ENCODE data around the gene RRM2. TPM values are rescaled to one million over a fixed set of nuclear protein-coding genes. Genes with fewer than 3 reads are reported as not detected.

RRM2 gene
- polyA plus RNA-seq, 3 donors = 1.5 TPM; not detected in 2

- peaks cover 29 to 44% of the 10 kb centered on the region in 2 donors for H3K4me1 ChIP-seq (ENCODE audit: control insufficient read depth in 1 of 2, insufficient read depth in 2 of 2, low read length in 2 of 2)
- H3K4me1 Mint-ChIP-seq = peaks cover 52% of the 10 kb centered on the region
- 72% methylated on average over 2 of the region's 5 CpGs for WGBS (ENCODE audit: insufficient coverage)
- no peak overlapping the region for H3K4me2 ChIP-seq (replicated peaks; ENCODE audit: extremely low read depth, low read length, poor library complexity, severe bottlenecking)
- H3K9me3 Mint-ChIP-seq = no peaks in the 10 kb centered on the region
- H3K27ac Mint-ChIP-seq = peak overlapping the region in 2 of 7 donors; percentile 43 to 86
- TF ChIP-seq CTCF (IDR thresholded peaks at IDR 0.05) = no peak
- no peaks in the 10 kb centered on the region for H4K20me1 ChIP-seq (ENCODE audit: insufficient read depth, low read length)
- intact Hi-C loops (cut with micrococcal nuclease) = loop anchor here (10.0 kb wide), 2 partner anchors 148 to 178 kb away; partner anchors contain the start of gene HPCAL1 (in 1 of the 2)
- H3K36me3 ChIP-seq (replicated peaks in 1 of 2; ENCODE audit: control insufficient read depth in 1 of 2, insufficient read depth in 2 of 2, low read length in 2 of 2) = peaks cover 6 to 33% of the 10 kb centered on the region in 2 donors
- H3K27me3 ChIP-seq (ENCODE audit: control insufficient read depth in 2 of 2, insufficient read depth in 2 of 2, low read length in 2 of 2) = no peaks in the 10 kb centered on the region
- H3K4me3 Mint-ChIP-seq = no peak overlapping the region
- H3K27ac ChIP-seq (ENCODE audit: low read depth in 1 of 2, low read length in 2 of 2) = peak overlapping the region in 1 of 2 donors; percentile 49
- H3K36me3 Mint-ChIP-seq = peaks cover 21 to 33% of the 10 kb centered on the region in 2 donors
- no peak overlapping the region for H3K9ac ChIP-seq (ENCODE audit: insufficient read depth, low read length, poor library complexity, severe bottlenecking)
- H2AFZ ChIP-seq (ENCODE audit: insufficient read depth, low read depth, low read length, poor library complexity, severe bottlenecking) = no peak overlapping the region
- H3K4me3 ChIP-seq (replicated peaks in 1 of 3; ENCODE audit: low read depth in 2 of 3, low read length in 3 of 3) = no peak overlapping the region
- peaks cover 98% of the 10 kb centered on the region for H3K79me2 ChIP-seq (ENCODE audit: insufficient read depth, low read length)
- no peak for DNase-seq
- no peaks in the 10 kb centered on the region for H3K27me3 Mint-ChIP-seq (ENCODE audit: low read depth in 3 of 3)
- no peaks in the 10 kb centered on the region for H3K9me3 ChIP-seq (replicated peaks in 1 of 2; ENCODE audit: control insufficient read depth in 1 of 2, insufficient read depth in 1 of 2, low read length in 2 of 2)
Observed at GRCh38 chr2:10126632-10127026, 4.1 kb downstream of the RRM2 start.

- Histone ChIP-seq H2AFZ (ENCODE audit: insufficient read depth, low read depth, low read length, poor library complexity, severe bottlenecking) (no peak overlapping the region), H3K9me3 (replicated peaks in 1 of 2; ENCODE audit: control insufficient read depth in 1 of 2, insufficient read depth in 1 of 2, low read length in 2 of 2) (no peaks in the 10 kb centered on the region), H3K4me2 (replicated peaks; ENCODE audit: extremely low read depth, low read length, poor library complexity, severe bottlenecking) (no peak overlapping the region), H3K27me3 (ENCODE audit: control insufficient read depth in 2 of 2, insufficient read depth in 2 of 2, low read length in 2 of 2) (no peaks in the 10 kb centered on the region), H3K4me3 (replicated peaks in 1 of 3; ENCODE audit: low read depth in 2 of 3, low read length in 3 of 3) (no peak overlapping the region), H3K27ac (ENCODE audit: low read depth in 1 of 2, low read length in 2 of 2) (peak overlapping the region in 1 of 2 donors; percentile 12), H4K20me1 (ENCODE audit: insufficient read depth, low read length) (no peaks in the 10 kb centered on the region), H3K36me3 (replicated peaks in 1 of 2; ENCODE audit: control insufficient read depth in 1 of 2, insufficient read depth in 2 of 2, low read length in 2 of 2) (peaks cover 17 to 51% of the 10 kb centered on the region in 2 donors), H3K9ac (ENCODE audit: insufficient read depth, low read length, poor library complexity, severe bottlenecking) (no peak overlapping the region), H3K79me2 (ENCODE audit: insufficient read depth, low read length) (peaks cover 98% of the 10 kb centered on the region), H3K4me1 (ENCODE audit: control insufficient read depth in 1 of 2, insufficient read depth in 2 of 2, low read length in 2 of 2) (peaks cover 14 to 26% of the 10 kb centered on the region in 2 donors)
- no peak for DNase-seq
- TF ChIP-seq CTCF (IDR thresholded peaks at IDR 0.05) = no peak
- H3K36me3 Mint-ChIP-seq = peaks cover 30 to 48% of the 10 kb centered on the region in 2 donors
- H3K27me3 Mint-ChIP-seq (ENCODE audit: low read depth in 3 of 3) = peaks cover 0 to 2% (median 0%) of the 10 kb centered on the region in 3 donors
- H3K4me1 Mint-ChIP-seq = peaks cover 51% of the 10 kb centered on the region
- no peak overlapping the region for H3K4me3 Mint-ChIP-seq
- H3K27ac Mint-ChIP-seq = peak overlapping the region in 3 of 7 donors; percentile 1 to 66 (median 47)
- intact Hi-C loops (cut with micrococcal nuclease) = loop anchor here (10.0 kb wide), 2 partner anchors 146 to 176 kb away; partner anchors contain the start of gene HPCAL1 (in 1 of the 2)
- H3K9me3 Mint-ChIP-seq = no peaks in the 10 kb centered on the region
Observed at GRCh38 chr2:10128420-10128819, 5.9 kb downstream of the RRM2 start.
